ENCODE data around the gene ADAM10.
"Not testable (repeated sequence)": the region's sequence is repeated elsewhere in the genome, so short reads cannot be mapped to it uniquely, and the experiment has no call there.

The ADAM10 gene

GRCh38 chr15:58605931-58606530 is 143.5 kb downstream of the ADAM10 start:
- DNase-seq: no peak

- no peak for DNase-seq
Measured at GRCh38 chr15:58604455-58604923, 145.0 kb downstream of the ADAM10 start.

GRCh38 chr15:58603927-58604326 is 145.6 kb downstream of the ADAM10 start:
- not testable (repeated sequence) for DNase-seq

GRCh38 chr15:58602823-58603222 is 146.7 kb downstream of the ADAM10 start:
- DNase-seq: no peak

- DNase-seq: no peak
Measured at GRCh38 chr15:58598829-58599210, 150.7 kb downstream of the ADAM10 start.

- DNase-seq: no peak
Measured at GRCh38 chr15:58597943-58598828, 151.3 kb downstream of the ADAM10 start.

- no peak for DNase-seq
Measured at GRCh38 chr15:58595516-58596263, 153.8 kb downstream of the ADAM10 start.

- DNase-seq: no peak
Measured at GRCh38 chr15:58594898-58595297, 154.6 kb downstream of the ADAM10 start.

- no peak for DNase-seq
Measured at GRCh38 chr15:58593870-58594269, 155.6 kb downstream of the ADAM10 start.

- no peak for DNase-seq
Measured at GRCh38 chr15:58590926-58591325, 158.6 kb downstream of the ADAM10 start.

GRCh38 chr15:58590236-58590635 is 159.3 kb downstream of the ADAM10 start:
- no peak for DNase-seq

- no peak for DNase-seq
Measured at GRCh38 chr15:58589047-58589446, 160.5 kb downstream of the ADAM10 start.

GRCh38 chr15:58588096-58588495 is 161.4 kb downstream of the ADAM10 start:
- no peak for DNase-seq

- no peak for DNase-seq
Measured at GRCh38 chr15:58587486-58587885, 162.0 kb downstream of the ADAM10 start.

- DNase-seq: no peak
Measured at GRCh38 chr15:58585693-58586443, 163.6 kb downstream of the ADAM10 start.

GRCh38 chr15:58584789-58585461 is 164.6 kb downstream of the ADAM10 start:
- no peak for DNase-seq

GRCh38 chr15:58583171-58583908 is 166.2 kb downstream of the ADAM10 start:
- no peak for DNase-seq

GRCh38 chr15:58582160-58582559 is 167.3 kb downstream of the ADAM10 start:
- no peak for DNase-seq

GRCh38 chr15:58576657-58577056 is 172.8 kb downstream of the ADAM10 start:
- no peak for DNase-seq

- DNase-seq: no peak
Measured at GRCh38 chr15:58575045-58575786, 174.3 kb downstream of the ADAM10 start.

- no peak for DNase-seq
Measured at GRCh38 chr15:58574631-58575030, 174.9 kb downstream of the ADAM10 start.
